Endothelial cell of umbilical vein (primary cell): ENCODE data around the gene SPEN.

Experiments
- EZH2 ChIP-seq: IDR thresholded peaks from 2 replicates; pipeline ENCODE4 v1.6.1; 2012; ENCODE audit warnings: borderline replicate concordance, low read depth, mild to moderate bottlenecking, moderate library complexity, low read length, inconsistent platforms; ENCODE audit not compliant: severe bottlenecking
- GATA2 ChIP-seq: IDR thresholded peaks from 2 replicates; pipeline ENCODE4 v1.7.0; 2011; ENCODE audit warnings: low read depth, mild to moderate bottlenecking, moderate library complexity, mixed read lengths, low read length; ENCODE audit not compliant: insufficient read length, insufficient read depth
- JUN ChIP-seq: IDR thresholded peaks from 2 replicates; pipeline ENCODE4 v1.6.1; 2011; ENCODE audit warnings: borderline replicate concordance, low read depth; ENCODE audit not compliant: insufficient read length, insufficient read depth
- POLR2A ChIP-seq: IDR thresholded peaks from 2 replicates; pipeline ENCODE4 v1.6.1; 2012; ENCODE audit warnings: low read depth, mild to moderate bottlenecking, control low read depth, low read length
- POLR2AphosphoS5 ChIP-seq: IDR thresholded peaks from 2 replicates; pipeline ENCODE4 v1.6.1; 2012; ENCODE audit warnings: low read depth, mild to moderate bottlenecking, control low read depth, low read length, moderate library complexity; ENCODE audit not compliant: insufficient read depth
- TF ChIP-seq, protein P1 (sequence below), 2 donors: IDR thresholded peaks; 1 replicate in 1 of 2; 2 replicates in 1 of 2; pipeline ENCODE4 v1.5.1; 2011; ENCODE audit warnings: low read length in 2 of 2, mild to moderate bottlenecking in 2 of 2, moderate library complexity in 2 of 2, control low read depth in 1 of 2, inconsistent platforms in 1 of 2, low read depth in 1 of 2; ENCODE audit not compliant: insufficient read depth in 1 of 2; ENCODE audit errors: extremely low read depth in 1 of 2
- TF ChIP-seq, protein P2 (sequence below): IDR thresholded peaks from 2 replicates; pipeline ENCODE4 v1.6.1; 2011; ENCODE audit not compliant: insufficient read depth, insufficient read length

- no peak for TF ChIP-seq POLR2A
- TF ChIP-seq, protein P1, sequence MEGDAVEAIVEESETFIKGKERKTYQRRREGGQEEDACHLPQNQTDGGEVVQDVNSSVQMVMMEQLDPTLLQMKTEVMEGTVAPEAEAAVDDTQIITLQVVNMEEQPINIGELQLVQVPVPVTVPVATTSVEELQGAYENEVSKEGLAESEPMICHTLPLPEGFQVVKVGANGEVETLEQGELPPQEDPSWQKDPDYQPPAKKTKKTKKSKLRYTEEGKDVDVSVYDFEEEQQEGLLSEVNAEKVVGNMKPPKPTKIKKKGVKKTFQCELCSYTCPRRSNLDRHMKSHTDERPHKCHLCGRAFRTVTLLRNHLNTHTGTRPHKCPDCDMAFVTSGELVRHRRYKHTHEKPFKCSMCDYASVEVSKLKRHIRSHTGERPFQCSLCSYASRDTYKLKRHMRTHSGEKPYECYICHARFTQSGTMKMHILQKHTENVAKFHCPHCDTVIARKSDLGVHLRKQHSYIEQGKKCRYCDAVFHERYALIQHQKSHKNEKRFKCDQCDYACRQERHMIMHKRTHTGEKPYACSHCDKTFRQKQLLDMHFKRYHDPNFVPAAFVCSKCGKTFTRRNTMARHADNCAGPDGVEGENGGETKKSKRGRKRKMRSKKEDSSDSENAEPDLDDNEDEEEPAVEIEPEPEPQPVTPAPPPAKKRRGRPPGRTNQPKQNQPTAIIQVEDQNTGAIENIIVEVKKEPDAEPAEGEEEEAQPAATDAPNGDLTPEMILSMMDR (IDR thresholded peaks at IDR 0.05; ENCODE audit: extremely low read depth in 1 of 2, insufficient read depth in 1 of 2, low read depth in 1 of 2, low read length in 2 of 2): no peak
- TF ChIP-seq GATA2: no peak
- no peak for TF ChIP-seq JUN
- no peak for TF ChIP-seq POLR2AphosphoS5
- no peak for TF ChIP-seq EZH2
- TF ChIP-seq, protein P2, sequence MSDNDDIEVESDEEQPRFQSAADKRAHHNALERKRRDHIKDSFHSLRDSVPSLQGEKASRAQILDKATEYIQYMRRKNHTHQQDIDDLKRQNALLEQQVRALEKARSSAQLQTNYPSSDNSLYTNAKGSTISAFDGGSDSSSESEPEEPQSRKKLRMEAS: peak; percentile 39
Observed at GRCh38 chr1:15949453-15950245, 102.1 kb downstream of the SPEN start.
